Pancreas (tissue), 10 donors: ENCODE measurements around the gene ZDHHC19. TPM values are rescaled to one million over a fixed set of nuclear protein-coding genes. Genes with fewer than 3 reads are reported as not detected.
A peak's percentile ranks its signal among the peaks of the same experiment; 100 is the strongest.
"Not testable (repeated sequence)": the region's sequence is repeated elsewhere in the genome, so short reads cannot be mapped to it uniquely, and the experiment has no call there.

ENCODE experiments used
- ATAC-seq, 4 donors: fragments of 200-7000 bp; cut with Tn5 transposase; one replicate each; pipeline versions ENCODE4 v1.8.0 to v1.9.1; 2020; ENCODE audit warnings: mild to moderate bottlenecking in 4 of 4, moderate library complexity in 4 of 4
- DNase-seq, 6 donors: peaks; one replicate each; pipeline ENCODE4 v3.0.0-alpha.2; 2020
- FAIRE-seq: peaks from 2 replicates; lab custom pipeline; 2012; peaks lifted over from hg19 to GRCh38; lab: Jason Lieb, UNC
- H3K27ac ChIP-seq, 4 donors: fragments of 200-600 bp; sonication (generic); 1 replicate in 3 of 4; 2 replicates in 1 of 4; pipeline versions ENCODE4 v1.5.0 to v1.8.0; 2020
- H3K27me3 ChIP-seq, 4 donors: fragments of 200-600 bp; one replicate each; pipeline ENCODE4 v1.8.0; 2021
- H3K36me3 ChIP-seq, 3 donors: fragments of 200-600 bp; sonication (generic) in 1 of 3; one replicate each; pipeline versions ENCODE4 v1.5.0 to v1.8.0; 2020 to 2021
- H3K4me1 ChIP-seq, 3 donors: fragments of 200-600 bp; one replicate each; pipeline ENCODE4 v1.8.0; 2021
- H3K4me3 ChIP-seq, 4 donors: fragments of 200-600 bp; sonication (generic) in 2 of 4; one replicate each; pipeline versions ENCODE4 v1.5.0 to v1.8.0; 2020 to 2021
- H3K9me3 ChIP-seq, 4 donors: fragments of 200-600 bp; one replicate each; pipeline ENCODE4 v1.8.0; 2021
- CTCF ChIP-seq, 4 donors: fragments of 200-600 bp; sonication (generic) in 3 of 4; IDR thresholded peaks; one replicate each; pipeline versions ENCODE4 v1.5.0 to v1.8.0; 2021; ENCODE audit warnings: antibody characterized with exemption in 4 of 4
- WGBS, 2 donors: extraction: QIAGEN DNeasy Blood & Tissue Kit; methylation state at CpG; one replicate each; pipeline ENCODE4 v1.1.7; 2013; 5-methylcytosine and 5-hydroxymethylcytosine counted together
- intact Hi-C, 3 donors: fragments of 100-400 bp; cut with DNase I; formaldehyde crosslinking; loops; one replicate each; pipeline versions ENCODE4 v1.11.1 to v1.14.2; 2022
- polyA plus RNA-seq, 2 donors: library from polyadenylated mRNA; stranded (reverse); fragments of 200-250 nt; gene quantifications; one replicate each; pipeline ENCODE4 v1.2.3, GENCODE V29; 2013
- total RNA-seq, 6 donors: library from RNA; stranded (reverse); fragmentation: NEBNext Ultra II Directional in 4 of 6; extraction: Animal tissue kit (Norgen Biotek cat#: 25700) in 4 of 6; gene quantifications; one replicate each; pipeline versions ENCODE4 v1.2.1 to v1.2.4, GENCODE V29; 2021 to 2023
- donor health status: healthy with polysubstance abuse.
- donor health status: DM: no; HTN: no; CAD: no; lungs with moderate emphysema.
- donor health status: DM: no; HTN: no; CAD: no.
- donor health status: control.
- donor health status: control.
- donor health status: Bipolar disorder and iron deficiency.
- donor health status: DM: yes; HTN: yes; CAD: no.
- donor health status: DM: no; HTN: no; CAD: no.
- donor health status: DM: no; HTN: no; CAD: no.
- donor health status: DM: yes; HTN: yes; CAD: no.

Gene ZDHHC19
- total and polyA plus RNA-seq, 8 donors: 0.17 to 0.21 TPM; not detected in 6

GRCh38 chr3:196175116-196175625 lies 36.0 kb downstream of the ZDHHC19 start:
- intact Hi-C loops: no loop called here
- H3K9me3 ChIP-seq: no peaks in the 10 kb centered on the region
- no peaks in the 10 kb centered on the region for H3K27me3 ChIP-seq
- H3K4me3 ChIP-seq: no peak overlapping the region
- DNase-seq (no peak), ATAC-seq (no peak), FAIRE-seq (no peak)
- TF ChIP-seq CTCF (IDR thresholded peaks at IDR 0.05): no peak
- H3K36me3 ChIP-seq: no peaks in the 10 kb centered on the region
- H3K4me1 ChIP-seq: no peaks in the 10 kb centered on the region
- WGBS, 2 donors: 82 to 87% methylated on average over 19 of the region's 19 CpGs
- no peak overlapping the region for H3K27ac ChIP-seq

- Histone ChIP-seq H3K4me3 (no peak overlapping the region), H3K9me3 (no peaks in the 10 kb centered on the region), H3K4me1 (peaks cover 0 to 2% (median 0%) of the 10 kb centered on the region in 3 donors), H3K27me3 (no peaks in the 10 kb centered on the region), H3K27ac (no peak overlapping the region), H3K36me3 (no peaks in the 10 kb centered on the region)
- WGBS, 2 donors: 86 to 95% methylated on average over 3 of the region's 3 CpGs
- intact Hi-C loops: no loop called here
- no peak for ATAC-seq
- TF ChIP-seq CTCF (IDR thresholded peaks at IDR 0.05): no peak
- DNase-seq: no peak
- FAIRE-seq: no peak
Measured at GRCh38 chr3:196174652-196175051, 36.5 kb downstream of the ZDHHC19 start.

GRCh38 chr3:196170296-196170695 lies 40.9 kb downstream of the ZDHHC19 start:
- WGBS, 2 donors: 96 to 98% methylated on average over 12 of the region's 12 CpGs
- FAIRE-seq, H3K9me3 ChIP-seq, DNase-seq, H3K4me1 ChIP-seq, ATAC-seq, H3K36me3 ChIP-seq, H3K4me3 ChIP-seq, H3K27me3 ChIP-seq, H3K27ac ChIP-seq, intact Hi-C loops: not testable (repeated sequence)

GRCh38 chr3:196169836-196170240 lies 41.4 kb downstream of the ZDHHC19 start:
- peak overlapping the region in 1 of 4 donors; percentile 39 for H3K27ac ChIP-seq
- peaks cover 4 to 10% (median 8%) of the 10 kb centered on the region in 3 donors for H3K4me1 ChIP-seq
- DNase-seq (no peak), FAIRE-seq (no peak), ATAC-seq (no peak)
- no peak overlapping the region for H3K4me3 ChIP-seq
- no peaks in the 10 kb centered on the region for H3K9me3 ChIP-seq
- no peak for TF ChIP-seq CTCF (IDR thresholded peaks at IDR 0.05)
- no peaks in the 10 kb centered on the region for H3K27me3 ChIP-seq
- 93 to 96% methylated on average over 5 of the region's 5 CpGs for WGBS, 2 donors
- H3K36me3 ChIP-seq: no peaks in the 10 kb centered on the region
- intact Hi-C loops: no loop called here

DNA sequence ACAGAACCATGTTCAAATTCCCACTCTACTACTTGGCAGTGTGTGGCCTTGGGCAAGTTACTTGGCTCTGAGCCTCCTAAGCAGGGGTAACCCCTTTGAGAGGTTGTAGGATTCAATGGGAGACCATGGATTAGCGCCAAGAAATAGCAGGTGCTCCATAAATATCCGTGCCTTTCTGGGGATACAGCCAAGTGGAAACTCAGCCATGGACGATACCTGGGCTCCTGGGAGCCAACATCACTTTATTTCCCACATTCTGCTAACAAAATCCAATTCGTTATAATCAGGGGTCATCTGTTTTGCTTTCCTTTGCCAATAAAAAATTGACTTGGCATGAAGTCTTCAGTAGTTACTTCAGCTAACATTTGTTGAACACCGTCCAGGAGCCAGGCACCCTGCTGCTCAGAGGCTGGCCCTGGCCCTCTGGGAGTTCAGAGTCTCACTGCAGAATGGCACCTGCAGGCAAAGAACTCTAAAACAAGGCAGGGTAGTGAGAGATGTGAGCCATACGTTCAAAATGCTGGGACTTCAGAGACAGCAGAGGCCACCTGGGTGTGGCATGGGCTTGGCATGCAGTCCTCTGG lies 42.3 kb downstream of the ZDHHC19 start:
- WGBS, 2 donors: 13 to 17% methylated on average over 6 of the region's 6 CpGs
- H3K27ac ChIP-seq: peak overlapping the region; percentile 23 to 52 (median 40)
- FAIRE-seq: no peak

More for the DNA sequence above, 42.3 kb downstream of the ZDHHC19 start:
- H3K27me3 ChIP-seq: no peaks in the 10 kb centered on the region
- no peaks in the 10 kb centered on the region for H3K36me3 ChIP-seq
- TF ChIP-seq CTCF (IDR thresholded peaks at IDR 0.05): no peak
- no peak overlapping the region for H3K4me3 ChIP-seq
- intact Hi-C loops: no loop called here
- peak; percentile 75 to 88 (median 84) for ATAC-seq
- peaks cover 7 to 13% (median 8%) of the 10 kb centered on the region in 3 donors for H3K4me1 ChIP-seq
- peak in 5 of 6 donors; percentile 76 to 89 (median 82) for DNase-seq
- no peaks in the 10 kb centered on the region for H3K9me3 ChIP-seq
